Activated CD4-positive, CD25-positive, alpha-beta regulatory T cell treated with anti-CD3 and anti-CD28 coated beads, Interleukin-2, amount 50 U/mL, for 24 hours (primary cell): Measurements from ENCODE around the gene CCSER1.
"Not testable (repeated sequence)": the region's sequence is repeated elsewhere in the genome, so short reads cannot be mapped to it uniquely, and the experiment has no call there.

Experiments
- ATAC-seq, 2 donors: fragments of 150-1000 bp; cut with Tn5 transposase; one replicate each; pipeline ENCODE4 v1.10.0; 2021; ENCODE audit warnings: mild to moderate bottlenecking in 1 of 2, moderate library complexity in 1 of 2

The CCSER1 gene

DNA sequence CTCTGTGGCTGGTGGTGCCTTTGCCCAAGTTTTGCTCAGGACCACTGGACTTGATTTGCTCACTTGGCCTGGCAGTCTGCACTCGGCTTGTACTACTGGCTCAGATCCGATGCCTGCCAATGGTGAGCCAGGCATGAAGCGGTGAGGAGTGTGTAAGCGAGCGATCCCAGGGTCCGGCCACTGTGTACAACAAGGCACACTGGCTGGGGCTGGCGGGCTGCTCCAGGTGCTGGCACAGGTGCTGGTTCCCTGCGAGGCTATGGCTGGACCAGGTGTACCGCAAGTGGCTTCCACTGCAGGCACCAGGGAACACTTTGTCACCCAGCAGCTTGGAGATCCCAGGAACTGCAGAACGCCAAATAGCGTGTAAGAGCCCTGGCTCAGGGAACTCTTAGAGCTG is 329.7 kb downstream of the CCSER1 start:
- ATAC-seq = no peak

GRCh38 chr4:90457817-90458216 is 330.6 kb downstream of the CCSER1 start:
- no peak for ATAC-seq

DNA sequence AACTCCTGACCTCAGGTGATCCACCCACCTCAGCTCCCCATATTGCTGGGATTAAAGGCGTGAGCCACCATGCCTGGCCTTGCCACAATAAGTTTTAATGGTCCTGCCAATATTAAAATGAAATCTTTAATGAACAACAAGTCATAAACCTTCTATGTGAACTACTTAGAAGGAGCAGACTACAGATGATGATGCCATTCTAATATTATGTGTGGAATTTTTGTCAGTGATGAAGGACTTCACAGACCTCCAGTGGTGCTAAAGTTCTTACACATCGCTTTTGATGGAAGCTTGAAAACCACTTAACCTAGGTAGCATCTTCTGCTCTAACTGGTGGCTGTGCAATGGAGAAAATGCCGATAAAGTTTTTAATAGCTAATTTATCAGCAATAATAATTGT is 331.4 kb downstream of the CCSER1 start:
- no peak for ATAC-seq

DNA sequence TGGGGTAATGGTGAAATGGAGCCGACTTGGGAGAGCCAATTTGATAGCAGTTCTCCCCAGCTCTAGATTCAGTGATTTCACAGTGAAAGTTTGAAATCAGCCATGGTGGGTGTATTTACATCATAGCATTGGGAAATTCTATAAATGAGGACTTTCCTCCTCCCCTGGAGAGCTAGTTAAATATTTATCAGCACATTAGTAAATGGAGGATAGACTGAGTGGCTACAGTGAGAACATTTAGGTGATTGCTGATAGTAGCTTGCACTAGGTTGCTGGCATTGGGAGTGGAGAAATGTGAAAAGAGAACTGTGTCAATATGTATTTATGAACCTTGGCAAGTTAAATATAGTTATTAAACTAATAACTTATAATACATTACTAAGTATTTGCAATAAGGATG is 347.3 kb downstream of the CCSER1 start:
- ATAC-seq = no peak

- ATAC-seq = peak in 1 of 2 donors; percentile 17
These were observed 348.8 kb downstream of the CCSER1 start for GRCh38 chr4:90476019-90476418.

- no peak for ATAC-seq
These were observed 349.4 kb downstream of the CCSER1 start for GRCh38 chr4:90476586-90476985.

DNA sequence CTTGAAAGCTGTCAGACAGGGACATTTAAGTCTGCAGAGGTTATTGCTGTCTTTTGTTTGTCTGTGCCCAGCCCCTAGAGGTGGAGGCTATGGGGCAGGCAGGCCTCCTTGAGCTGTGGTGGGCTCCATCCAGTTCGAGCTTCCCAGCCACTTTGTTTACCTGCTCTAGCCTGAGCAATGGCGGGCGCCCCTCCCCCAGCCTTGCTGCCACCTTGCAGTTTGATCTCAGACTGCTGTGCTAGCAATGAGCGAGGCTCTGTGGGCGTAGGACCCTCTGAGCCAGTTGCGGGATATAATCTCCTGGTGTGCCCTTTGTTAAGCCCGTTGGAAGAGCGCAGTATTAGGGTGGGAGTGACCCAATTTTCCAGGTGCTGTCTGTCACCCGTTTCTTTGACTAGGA is 357.7 kb downstream of the CCSER1 start:
- not testable (repeated sequence) for ATAC-seq

DNA sequence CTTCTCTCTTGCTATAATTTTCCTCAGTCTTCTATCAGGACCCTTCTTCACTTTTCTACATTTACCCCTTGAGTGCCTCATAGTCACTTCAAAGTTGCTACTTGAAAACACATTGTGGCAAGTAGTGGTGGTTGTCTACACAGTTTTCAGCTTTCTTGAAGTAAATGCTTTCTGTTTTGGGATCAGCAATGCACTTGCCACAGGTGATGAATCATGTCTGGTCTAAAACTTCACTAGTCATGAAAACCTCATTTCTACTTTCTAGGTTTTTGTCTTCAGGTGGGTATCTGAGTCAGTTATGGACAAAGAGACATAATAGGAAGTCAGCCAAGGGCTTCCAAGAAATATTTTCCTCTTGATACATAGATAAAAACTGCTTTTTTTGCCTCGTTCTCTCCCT is 359.2 kb downstream of the CCSER1 start:
- ATAC-seq = no peak

DNA sequence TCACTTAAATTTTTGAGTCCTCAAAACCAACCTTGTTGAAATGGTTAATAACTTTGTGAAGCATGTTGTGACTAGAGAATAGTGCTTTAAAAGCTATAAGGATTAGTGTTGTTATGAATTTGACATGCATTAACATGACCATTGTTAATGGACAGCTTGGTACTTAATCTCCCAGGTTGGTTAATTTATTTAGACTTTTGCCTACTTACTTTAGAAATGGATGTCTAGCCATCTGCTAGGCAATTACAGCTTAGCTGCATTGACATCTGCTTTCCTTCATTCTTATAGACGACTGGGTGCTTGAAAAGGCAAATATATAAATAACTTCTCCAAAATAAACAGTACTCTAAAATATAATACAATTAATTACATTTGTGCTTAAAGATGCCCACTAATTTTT is 368.0 kb downstream of the CCSER1 start:
- no peak for ATAC-seq

GRCh38 chr4:90495936-90496335 is 368.7 kb downstream of the CCSER1 start:
- ATAC-seq = no peak

DNA sequence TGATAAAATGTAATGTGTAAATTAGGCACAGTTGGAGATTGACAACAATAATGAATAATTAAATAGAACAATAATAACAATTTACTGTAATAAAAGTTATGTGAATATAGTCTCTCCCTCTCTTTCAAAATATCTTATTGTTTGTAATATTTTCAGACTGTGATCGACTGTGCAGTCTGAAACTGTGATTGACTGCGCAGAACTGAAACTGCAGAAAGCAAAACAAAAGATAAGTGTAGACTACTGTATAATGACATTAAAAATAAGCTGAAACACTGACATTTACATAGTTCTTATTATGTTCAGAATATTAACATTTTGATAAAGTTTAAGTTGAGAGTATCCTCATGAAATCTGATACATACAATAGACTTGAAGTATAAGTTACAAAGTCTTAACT is 371.0 kb downstream of the CCSER1 start:
- no peak for ATAC-seq

DNA sequence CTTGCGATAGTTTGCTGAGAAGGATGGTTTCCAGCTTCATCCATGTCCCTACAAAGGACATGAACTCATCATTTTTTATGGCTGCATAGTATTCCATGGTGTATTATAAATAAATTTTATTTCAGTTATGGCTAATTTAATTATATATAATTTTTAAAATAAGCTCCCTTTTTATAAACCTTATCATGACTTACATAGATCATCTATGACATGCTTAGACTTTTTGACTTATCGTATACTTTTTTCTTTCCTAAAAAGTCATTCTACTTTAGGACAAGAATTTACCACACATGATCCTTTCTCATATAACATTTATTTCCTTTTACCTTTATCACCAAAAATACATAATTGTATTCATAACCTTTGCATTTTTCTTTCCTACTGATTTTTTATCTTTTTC is 376.5 kb downstream of the CCSER1 start:
- no peak for ATAC-seq

DNA sequence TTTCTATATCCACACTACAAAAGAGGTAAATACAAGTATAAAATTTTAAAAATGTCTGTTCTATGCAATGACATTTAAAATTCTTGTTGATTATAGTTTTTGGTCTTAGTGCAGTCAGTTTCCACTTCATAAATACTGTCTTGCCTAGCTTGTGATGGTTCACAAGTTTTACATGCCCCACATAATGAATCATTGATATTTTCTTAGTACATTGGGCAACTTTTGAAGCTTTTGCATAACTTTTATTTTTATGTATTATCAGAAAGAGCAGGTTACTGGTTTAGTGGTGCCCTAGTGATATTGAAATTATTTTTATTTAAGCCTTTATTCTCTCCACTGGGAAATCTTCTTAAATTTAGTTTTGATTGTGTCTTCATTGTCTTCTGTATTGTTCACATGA is 388.0 kb downstream of the CCSER1 start:
- ATAC-seq = no peak

DNA sequence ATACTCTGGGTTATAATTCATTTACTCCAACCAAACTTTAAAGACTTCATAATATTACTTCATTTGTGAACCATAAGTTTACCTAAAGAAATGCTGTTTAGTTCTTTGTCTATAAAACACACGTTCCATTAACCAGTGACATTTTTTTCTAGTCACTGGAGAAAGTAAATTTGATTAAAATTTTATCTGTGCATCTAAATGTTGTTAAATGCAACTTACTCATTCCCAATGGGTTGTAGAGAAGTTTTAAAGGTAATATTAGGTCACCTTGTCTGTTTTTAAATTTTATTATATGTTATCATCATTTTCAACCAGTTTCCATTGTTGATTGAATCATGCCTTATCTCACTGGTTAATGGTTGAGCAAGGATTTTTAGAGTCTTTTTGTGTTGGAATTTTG is 401.4 kb downstream of the CCSER1 start:
- ATAC-seq = no peak

DNA sequence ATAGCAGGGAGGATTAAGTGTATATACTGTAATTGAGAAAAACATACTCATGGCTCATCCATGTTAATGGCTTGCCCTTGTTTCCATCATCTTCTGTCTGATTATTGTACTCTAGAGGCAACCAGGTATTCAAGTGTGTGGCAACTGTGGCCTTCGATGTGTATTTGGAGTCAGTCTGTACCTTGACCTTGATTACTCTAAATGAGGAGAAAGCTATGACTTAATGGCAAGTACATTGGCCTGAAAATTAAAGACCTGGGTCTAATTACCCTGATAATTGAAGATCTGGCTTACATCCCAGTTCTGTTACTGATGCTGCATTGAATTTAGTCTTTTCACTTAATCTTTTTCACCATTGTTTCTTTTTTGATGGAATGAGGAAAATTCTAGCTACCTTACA is 409.2 kb downstream of the CCSER1 start:
- ATAC-seq = no peak

- no peak for ATAC-seq
These were observed 410.3 kb downstream of the CCSER1 start for GRCh38 chr4:90537491-90537890.

DNA sequence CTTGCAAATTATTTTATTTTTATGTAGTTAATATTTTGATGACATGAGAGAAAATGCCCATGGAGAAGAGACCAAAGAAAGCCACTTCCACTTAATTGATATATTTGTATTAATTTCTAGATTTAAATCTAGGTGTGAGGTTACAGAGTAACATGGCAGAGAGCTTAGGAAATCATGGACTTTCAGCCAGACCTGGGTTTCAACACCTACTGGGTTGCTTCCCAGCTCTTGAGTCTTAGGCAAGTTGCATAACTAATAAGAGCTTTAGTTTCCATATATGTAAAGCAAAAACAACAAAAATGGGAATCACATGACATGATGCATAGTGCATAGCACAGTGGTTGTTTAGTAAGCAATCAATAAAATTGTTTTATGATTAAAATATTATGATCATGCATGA is 413.3 kb downstream of the CCSER1 start:
- ATAC-seq = no peak

GRCh38 chr4:90542216-90542615 is 415.0 kb downstream of the CCSER1 start:
- no peak for ATAC-seq

DNA sequence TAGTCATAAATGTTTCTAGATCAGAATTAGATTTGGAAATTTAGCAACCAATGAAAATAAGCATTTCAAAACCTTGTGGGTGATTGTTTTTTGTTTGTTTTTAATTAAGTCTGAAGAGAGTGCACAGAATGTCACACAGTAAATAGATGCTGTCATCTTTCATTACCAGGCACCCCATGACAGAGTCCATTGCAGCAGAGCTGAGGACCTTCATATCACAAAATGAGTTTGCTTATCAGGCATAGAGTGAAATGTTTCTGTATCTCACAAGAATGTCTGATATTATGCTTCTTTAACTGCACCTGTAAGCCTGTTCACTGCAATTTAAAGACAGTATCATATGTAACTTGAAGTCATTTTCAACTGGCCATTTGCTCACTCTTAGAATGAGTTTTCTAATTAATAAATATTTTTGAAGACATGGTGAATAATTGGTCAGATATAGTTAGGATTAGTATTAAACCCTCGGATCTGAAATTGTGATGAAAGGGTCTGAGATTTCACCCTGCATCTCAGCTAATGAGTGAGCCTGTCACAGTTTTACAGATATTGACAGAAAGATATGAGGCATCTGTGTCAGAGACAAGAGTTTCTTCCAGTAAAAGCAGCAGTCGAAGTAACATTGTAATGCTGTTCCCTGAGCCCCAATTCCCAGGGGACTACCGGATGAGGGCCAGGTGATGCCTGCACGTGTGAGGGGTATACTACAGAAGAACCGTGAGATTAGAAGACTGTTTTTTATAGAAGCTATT is 416.4 kb downstream of the CCSER1 start:
- ATAC-seq = no peak

DNA sequence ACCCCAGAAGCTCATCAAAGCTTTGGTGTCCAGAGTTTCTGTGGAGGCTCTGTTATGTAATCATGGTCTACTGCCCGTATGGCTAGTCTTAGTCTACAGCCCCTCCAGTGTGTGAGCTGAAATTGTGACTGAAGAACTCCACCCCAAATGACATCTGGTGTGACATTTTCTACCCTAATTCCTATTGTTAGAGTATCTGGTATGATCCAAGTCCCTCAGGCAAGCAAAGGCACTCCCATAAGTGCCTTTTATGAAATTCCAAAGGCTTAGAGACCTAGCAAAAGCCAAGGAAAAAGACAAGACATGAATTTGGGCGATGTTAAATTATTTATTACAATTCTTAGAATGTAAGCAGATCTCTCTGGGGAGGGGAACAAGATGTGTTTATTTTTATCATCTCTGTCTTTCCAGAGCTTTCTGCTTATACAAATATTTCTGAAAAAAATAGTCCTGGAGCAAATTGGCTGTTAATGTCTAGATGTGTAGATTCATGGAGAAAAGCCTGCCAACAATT is 417.4 kb downstream of the CCSER1 start:
- ATAC-seq = no peak

GRCh38 chr4:90545380-90545779 is 418.2 kb downstream of the CCSER1 start:
- ATAC-seq = no peak

GRCh38 chr4:90546114-90546513 is 418.9 kb downstream of the CCSER1 start:
- ATAC-seq = no peak

- no peak for ATAC-seq
These were observed 443.4 kb downstream of the CCSER1 start for GRCh38 chr4:90570615-90571014.

- no peak for ATAC-seq
These were observed 445.8 kb downstream of the CCSER1 start for GRCh38 chr4:90572996-90573395.

- ATAC-seq = no peak
These were observed 448.2 kb downstream of the CCSER1 start for GRCh38 chr4:90575371-90575770.
